Mesenchymal stem cell (in vitro differentiated cells and primary cell): Measurements from ENCODE around the gene TMSB10.

Experiments
- DNase-seq: peaks from one replicate; pipeline ENCODE4 v3.0.0-alpha.2; 2013
- H2AFZ ChIP-seq: one replicate; pipeline ENCODE4 v1.6.1; 2013; ENCODE audit warnings: low read depth, mild to moderate bottlenecking, control low read depth, inconsistent platforms, low read length, moderate library complexity
- H2AK5ac ChIP-seq: 2 replicates; pipeline ENCODE4 v1.6.1; 2013; ENCODE audit warnings: low read length, moderate library complexity, mild to moderate bottlenecking, inconsistent platforms; ENCODE audit not compliant: severe bottlenecking
- H2BK120ac ChIP-seq: one replicate; pipeline ENCODE4 v1.6.1; 2013; ENCODE audit warnings: low read depth, mild to moderate bottlenecking, inconsistent platforms, low read length, moderate library complexity
- H2BK12ac ChIP-seq, 2 experiments: one replicate each; pipeline ENCODE4 v1.6.1; 2013; ENCODE audit warnings: inconsistent platforms in 2 of 2, low read length in 2 of 2, mild to moderate bottlenecking in 2 of 2, moderate library complexity in 2 of 2, control low read depth in 1 of 2
- H2BK15ac ChIP-seq: one replicate; pipeline ENCODE4 v1.6.1; 2013; ENCODE audit warnings: mild to moderate bottlenecking, low read depth, inconsistent platforms; ENCODE audit not compliant: poor library complexity, severe bottlenecking
- H2BK5ac ChIP-seq: 2 replicates; pipeline ENCODE4 v1.6.1; 2013; ENCODE audit warnings: low read depth, mild to moderate bottlenecking, low read length, control low read depth, inconsistent platforms; ENCODE audit not compliant: poor library complexity, severe bottlenecking
- H3K14ac ChIP-seq, 2 experiments: one replicate each; pipeline ENCODE4 v1.6.1; 2013; ENCODE audit warnings: inconsistent platforms in 2 of 2, low read length in 2 of 2, control low read depth in 1 of 2, mild to moderate bottlenecking in 1 of 2, moderate library complexity in 1 of 2
- H3K18ac ChIP-seq, 2 experiments: one replicate each; pipeline ENCODE4 v1.6.1; 2013; ENCODE audit warnings: inconsistent platforms in 2 of 2, low read length in 2 of 2, control low read depth in 1 of 2, low read depth in 1 of 2, mild to moderate bottlenecking in 1 of 2
- H3K23ac ChIP-seq, 2 experiments: one replicate each; pipeline ENCODE4 v1.6.1; 2013; ENCODE audit warnings: inconsistent platforms in 2 of 2, low read length in 2 of 2, mild to moderate bottlenecking in 2 of 2, moderate library complexity in 2 of 2, control low read depth in 1 of 2
- H3K27ac ChIP-seq: 2 replicates; pipeline ENCODE4 v1.5.1; 2013; ENCODE audit warnings: mild to moderate bottlenecking, moderate library complexity, low read length, control low read depth, inconsistent platforms; ENCODE audit not compliant: poor library complexity, severe bottlenecking
- H3K27me3 ChIP-seq, 2 experiments: 2 replicates each; pipeline versions ENCODE4 v1.6.1 to v1.7.0; 2013; ENCODE audit warnings: low read length in 2 of 2, mild to moderate bottlenecking in 2 of 2, moderate library complexity in 2 of 2, control low read depth in 1 of 2, inconsistent platforms in 1 of 2; ENCODE audit not compliant: control insufficient read depth in 1 of 2, insufficient read depth in 1 of 2
- H3K36me3 ChIP-seq, 2 experiments: 2 replicates each; pipeline versions ENCODE4 v1.6.1 to v1.7.0; 2013; ENCODE audit warnings: low read length in 2 of 2, control low read depth in 1 of 2, inconsistent platforms in 1 of 2, low read depth in 1 of 2, mild to moderate bottlenecking in 1 of 2; ENCODE audit not compliant: insufficient read depth in 2 of 2, control insufficient read depth in 1 of 2
- H3K4ac ChIP-seq, 2 experiments: one replicate each; pipeline ENCODE4 v1.6.1; 2013; ENCODE audit warnings: inconsistent platforms in 2 of 2, low read length in 2 of 2, mild to moderate bottlenecking in 2 of 2, moderate library complexity in 2 of 2, control low read depth in 1 of 2, low read depth in 1 of 2
- H3K4me1 ChIP-seq: 2 replicates; pipeline ENCODE4 v1.6.1; 2013; ENCODE audit warnings: low read depth, low read length, control low read depth; ENCODE audit not compliant: control insufficient read depth, insufficient read depth
- H3K4me2 ChIP-seq: 2 replicates; pipeline ENCODE4 v1.6.1; 2013; ENCODE audit warnings: low read length, mild to moderate bottlenecking, inconsistent platforms; ENCODE audit not compliant: poor library complexity, severe bottlenecking
- H3K4me3 ChIP-seq, 2 experiments: 2 replicates each; pipeline versions ENCODE4 v1.5.1 to v1.7.0; 2013; ENCODE audit warnings: low read length in 2 of 2, mild to moderate bottlenecking in 2 of 2, control low read depth in 1 of 2, low read depth in 1 of 2; ENCODE audit not compliant: insufficient read depth in 1 of 2
- H3K79me1 ChIP-seq: replicated peaks from 2 replicates; pipeline ENCODE4 v1.6.1; 2013; ENCODE audit warnings: mild to moderate bottlenecking, control low read depth, low read length, inconsistent platforms; ENCODE audit not compliant: poor library complexity, severe bottlenecking
- H3K9ac ChIP-seq: 2 replicates; pipeline ENCODE4 v1.7.0; 2013; ENCODE audit warnings: mild to moderate bottlenecking, low read length, moderate library complexity
- H3K9me3 ChIP-seq: 2 replicates; pipeline ENCODE4 v1.7.0; 2013; ENCODE audit warnings: mild to moderate bottlenecking, low read length; ENCODE audit not compliant: control insufficient read depth
- H4K8ac ChIP-seq: one replicate; pipeline ENCODE4 v1.6.1; 2013; ENCODE audit warnings: inconsistent platforms, mild to moderate bottlenecking, low read length, moderate library complexity
- H4K91ac ChIP-seq: one replicate; pipeline ENCODE4 v1.6.1; 2013; ENCODE audit warnings: mild to moderate bottlenecking, low read length, inconsistent platforms
- WGBS: methylation state at CpG from one replicate; pipeline ENCODE4 v1.1.7; 2013; ENCODE audit warnings: mixed read lengths; 5-methylcytosine and 5-hydroxymethylcytosine counted together

Gene TMSB10

GRCh38 chr2:84919885-84920580 is 14.6 kb downstream of the TMSB10 start:
- Histone ChIP-seq H3K79me1 (no peaks in the 10 kb centered on the region), H2BK15ac (peak overlapping the region; percentile 92), H3K14ac (no peak overlapping the region), H3K9ac (peak overlapping the region; percentile 93), H3K4me3 (peak overlapping the region in 1 of 2 experiments; percentile 59), H3K27me3 (no peaks in the 10 kb centered on the region), H3K4ac (peak overlapping the region; percentile 40 to 46), H4K8ac (peak overlapping the region; percentile 93), H3K4me1 (peaks cover 4% of the 10 kb centered on the region), H3K9me3 (no peaks in the 10 kb centered on the region), H3K23ac (no peak overlapping the region), H2AFZ (no peak overlapping the region), H4K91ac (no peak overlapping the region), H3K36me3 (no peaks in the 10 kb centered on the region), H2BK5ac (peak overlapping the region; percentile 46), H3K27ac (peak overlapping the region; percentile 84), H3K4me2 (peak overlapping the region; percentile 3), H2AK5ac (peak overlapping the region; percentile 14), H2BK120ac (peak overlapping the region; percentile 96), H2BK12ac (peak overlapping the region; percentile 15 to 89), H3K18ac (peak overlapping the region; percentile 65 to 75)
- peak; percentile 97 for DNase-seq
- 0% methylated on average over 5 of the region's 7 CpGs for WGBS

- Histone ChIP-seq H2BK120ac (no peak overlapping the region), H3K23ac (no peak overlapping the region), H2BK15ac (no peak overlapping the region), H3K36me3 (no peaks in the 10 kb centered on the region), H3K9ac (no peak overlapping the region), H3K79me1 (no peaks in the 10 kb centered on the region), H3K27ac (no peak overlapping the region), H3K4me3 (no peak overlapping the region), H2AFZ (no peak overlapping the region), H2AK5ac (no peak overlapping the region), H2BK5ac (no peak overlapping the region), H4K8ac (no peak overlapping the region), H3K14ac (no peak overlapping the region), H3K18ac (no peak overlapping the region), H2BK12ac (no peak overlapping the region), H4K91ac (no peak overlapping the region), H3K27me3 (no peaks in the 10 kb centered on the region), H3K9me3 (no peaks in the 10 kb centered on the region), H3K4ac (no peak overlapping the region), H3K4me1 (peaks cover 14% of the 10 kb centered on the region), H3K4me2 (no peak overlapping the region)
- no peak for DNase-seq
Observed at GRCh38 chr2:84923009-84923408, 17.6 kb downstream of the TMSB10 start.

GRCh38 chr2:84924173-84925106 is 19.0 kb downstream of the TMSB10 start:
- no peak overlapping the region for H2BK120ac ChIP-seq
- H3K4me2 ChIP-seq, result no peak overlapping the region
- H3K36me3 ChIP-seq, result no peaks in the 10 kb centered on the region
- H3K4me3 ChIP-seq, result peak overlapping the region in 1 of 2 experiments; percentile 65
- H3K27me3 ChIP-seq, result no peaks in the 10 kb centered on the region
- H3K9me3 ChIP-seq, result no peaks in the 10 kb centered on the region
- H4K8ac ChIP-seq, result no peak overlapping the region
- H2BK12ac ChIP-seq, result no peak overlapping the region
- H2AFZ ChIP-seq, result no peak overlapping the region
- H3K9ac ChIP-seq, result peak overlapping the region; percentile 58
- H4K91ac ChIP-seq, result no peak overlapping the region
- no peak overlapping the region for H3K14ac ChIP-seq
- no peaks in the 10 kb centered on the region for H3K79me1 ChIP-seq
- H3K4me1 ChIP-seq, result peaks cover 12% of the 10 kb centered on the region
- no peak overlapping the region for H2BK5ac ChIP-seq
- no peak overlapping the region for H3K18ac ChIP-seq
- H3K4ac ChIP-seq, result no peak overlapping the region
- H3K27ac ChIP-seq, result no peak overlapping the region
- 78% methylated on average over 8 of the region's 9 CpGs for WGBS
- no peak overlapping the region for H3K23ac ChIP-seq
- peak overlapping the region; percentile 7 for H2AK5ac ChIP-seq
- no peak for DNase-seq
- H2BK15ac ChIP-seq, result no peak overlapping the region

GRCh38 chr2:84925336-84925723 is 19.9 kb downstream of the TMSB10 start:
- no peak overlapping the region for H4K8ac ChIP-seq
- H3K27ac ChIP-seq, result no peak overlapping the region
- WGBS, result 95% methylated on average over 2 of the region's 2 CpGs
- H3K27me3 ChIP-seq, result no peaks in the 10 kb centered on the region
- no peak overlapping the region for H3K4me2 ChIP-seq
- no peak overlapping the region for H2BK120ac ChIP-seq
- peak overlapping the region; percentile 18 for H2AFZ ChIP-seq
- no peak overlapping the region for H2BK15ac ChIP-seq
- peak overlapping the region in 1 of 2 experiments; percentile 96 for H2BK12ac ChIP-seq
- no peak overlapping the region for H2AK5ac ChIP-seq
- no peaks in the 10 kb centered on the region for H3K9me3 ChIP-seq
- no peak overlapping the region for H3K9ac ChIP-seq
- peak overlapping the region in 1 of 2 experiments; percentile 67 for H3K4ac ChIP-seq
- peaks cover 11% of the 10 kb centered on the region for H3K4me1 ChIP-seq
- no peak overlapping the region for H4K91ac ChIP-seq
- no peaks in the 10 kb centered on the region for H3K79me1 ChIP-seq
- no peak overlapping the region for H3K23ac ChIP-seq
- H2BK5ac ChIP-seq, result no peak overlapping the region
- peak overlapping the region in 1 of 2 experiments; percentile 8 for H3K14ac ChIP-seq
- H3K4me3 ChIP-seq, result peak overlapping the region in 1 of 2 experiments; percentile 84
- H3K18ac ChIP-seq, result peak overlapping the region in 1 of 2 experiments; percentile 66
- H3K36me3 ChIP-seq, result no peaks in the 10 kb centered on the region
- DNase-seq, result no peak
